ENCODE data around the gene PKIG.

DNA sequence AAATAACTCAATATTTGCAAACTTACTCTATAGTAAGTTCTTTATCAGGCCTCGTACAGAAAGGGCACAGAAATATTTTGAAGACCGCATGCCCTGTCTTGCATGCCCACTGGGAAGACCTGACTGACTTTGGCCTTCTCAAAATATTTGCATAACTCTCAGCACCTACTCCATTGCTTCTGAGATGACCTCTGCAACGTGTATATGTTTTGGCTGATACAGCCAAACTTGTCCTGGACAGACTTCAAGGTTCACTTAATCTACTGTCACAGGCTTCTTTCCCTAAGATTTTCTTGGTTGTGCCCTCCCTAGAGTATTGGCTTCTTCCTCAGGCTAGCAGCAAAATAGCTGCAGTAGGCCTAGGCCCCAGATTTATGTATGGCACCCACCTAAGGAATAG, 39.0 kb upstream of the PKIG start:
- TF ChIP-seq POLR2AphosphoS5 (IDR thresholded peaks at IDR 0.05; ENCODE audit: low read depth, low read length) (no peak), SIN3A (IDR thresholded peaks at IDR 0.05; ENCODE audit: borderline replicate concordance, insufficient read depth, low read length) (no peak), FOXP2 (optimal IDR thresholded peaks at IDR 0.05; ENCODE audit: borderline replicate concordance, extremely low read depth, extremely low read length, insufficient read depth) (no peak)
- TF ChIP-seq, protein P1, sequence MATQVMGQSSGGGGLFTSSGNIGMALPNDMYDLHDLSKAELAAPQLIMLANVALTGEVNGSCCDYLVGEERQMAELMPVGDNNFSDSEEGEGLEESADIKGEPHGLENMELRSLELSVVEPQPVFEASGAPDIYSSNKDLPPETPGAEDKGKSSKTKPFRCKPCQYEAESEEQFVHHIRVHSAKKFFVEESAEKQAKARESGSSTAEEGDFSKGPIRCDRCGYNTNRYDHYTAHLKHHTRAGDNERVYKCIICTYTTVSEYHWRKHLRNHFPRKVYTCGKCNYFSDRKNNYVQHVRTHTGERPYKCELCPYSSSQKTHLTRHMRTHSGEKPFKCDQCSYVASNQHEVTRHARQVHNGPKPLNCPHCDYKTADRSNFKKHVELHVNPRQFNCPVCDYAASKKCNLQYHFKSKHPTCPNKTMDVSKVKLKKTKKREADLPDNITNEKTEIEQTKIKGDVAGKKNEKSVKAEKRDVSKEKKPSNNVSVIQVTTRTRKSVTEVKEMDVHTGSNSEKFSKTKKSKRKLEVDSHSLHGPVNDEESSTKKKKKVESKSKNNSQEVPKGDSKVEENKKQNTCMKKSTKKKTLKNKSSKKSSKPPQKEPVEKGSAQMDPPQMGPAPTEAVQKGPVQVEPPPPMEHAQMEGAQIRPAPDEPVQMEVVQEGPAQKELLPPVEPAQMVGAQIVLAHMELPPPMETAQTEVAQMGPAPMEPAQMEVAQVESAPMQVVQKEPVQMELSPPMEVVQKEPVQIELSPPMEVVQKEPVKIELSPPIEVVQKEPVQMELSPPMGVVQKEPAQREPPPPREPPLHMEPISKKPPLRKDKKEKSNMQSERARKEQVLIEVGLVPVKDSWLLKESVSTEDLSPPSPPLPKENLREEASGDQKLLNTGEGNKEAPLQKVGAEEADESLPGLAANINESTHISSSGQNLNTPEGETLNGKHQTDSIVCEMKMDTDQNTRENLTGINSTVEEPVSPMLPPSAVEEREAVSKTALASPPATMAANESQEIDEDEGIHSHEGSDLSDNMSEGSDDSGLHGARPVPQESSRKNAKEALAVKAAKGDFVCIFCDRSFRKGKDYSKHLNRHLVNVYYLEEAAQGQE (IDR thresholded peaks at IDR 0.05; ENCODE audit: insufficient read depth in 1 of 2, low read depth in 2 of 2, low read length in 2 of 2), result no peak
